CD4-positive, alpha-beta T cell treated with Interleukin-10 for 1 hour (primary cell): ENCODE results near the gene HECTD4.

Experiments used
- DNase-seq: peaks from one replicate; pipeline ENCODE4 v3.0.0-alpha.2; 2020

HECTD4 gene

GRCh38 chr12:112151766-112152541 lies 230.3 kb downstream of the HECTD4 start:
- no peak for DNase-seq

- DNase-seq, result no peak
These were observed 232.6 kb downstream of the HECTD4 start for GRCh38 chr12:112149596-112149995.

GRCh38 chr12:112148031-112148513 lies 234.2 kb downstream of the HECTD4 start:
- no peak for DNase-seq

GRCh38 chr12:112146123-112146522 lies 236.1 kb downstream of the HECTD4 start:
- no peak for DNase-seq

GRCh38 chr12:112140728-112141127 lies 241.5 kb downstream of the HECTD4 start:
- DNase-seq, result no peak

- no peak for DNase-seq
These were observed 247.5 kb downstream of the HECTD4 start for GRCh38 chr12:112134731-112135130.

GRCh38 chr12:112133418-112133817 lies 248.8 kb downstream of the HECTD4 start:
- no peak for DNase-seq

GRCh38 chr12:112131686-112132085 lies 250.5 kb downstream of the HECTD4 start:
- DNase-seq, result no peak

- DNase-seq, result peak; percentile 78
These were observed 251.7 kb downstream of the HECTD4 start for GRCh38 chr12:112130441-112130998.

GRCh38 chr12:112126911-112127310 lies 255.3 kb downstream of the HECTD4 start:
- no peak for DNase-seq

- DNase-seq, result no peak
These were observed 256.2 kb downstream of the HECTD4 start for GRCh38 chr12:112126000-112126438.

- DNase-seq, result peak; percentile 98
These were observed 256.8 kb downstream of the HECTD4 start, which contains the start of gene TRAFD1 for GRCh38 chr12:112125250-112125999. TRAFD1 (plus strand) TSS chr12:112125560; CDS start chr12:112130523, 4,963 bp downstream.

GRCh38 chr12:112124918-112125249 lies 257.3 kb downstream of the HECTD4 start:
- DNase-seq, result no peak

GRCh38 chr12:112122823-112123690 lies 259.2 kb downstream of the HECTD4 start:
- no peak for DNase-seq

GRCh38 chr12:112121780-112122565 lies 260.3 kb downstream of the HECTD4 start:
- DNase-seq, result no peak

GRCh38 chr12:112117685-112118084 lies 264.5 kb downstream of the HECTD4 start:
- no peak for DNase-seq

- DNase-seq, result no peak
These were observed 265.8 kb downstream of the HECTD4 start for GRCh38 chr12:112116232-112117060.

- no peak for DNase-seq
These were observed 266.8 kb downstream of the HECTD4 start for GRCh38 chr12:112115259-112116045.

GRCh38 chr12:112112409-112113133 lies 269.7 kb downstream of the HECTD4 start:
- no peak for DNase-seq
